Chondrocyte (in vitro differentiated cells): ENCODE results near the gene RPS27A. TPM values are rescaled to one million over a fixed set of nuclear protein-coding genes. Genes with fewer than 3 reads are reported as not detected.

Experiments used
- DNase-seq: peaks from one replicate; pipeline ENCODE4 v3.0.0; 2021; ENCODE audit warnings: mixed read lengths, low spot score
- H3K27ac Mint-ChIP-seq: one replicate; pipeline ENCODE4 v1.8.0; 2021; ENCODE audit warnings: mild to moderate bottlenecking, moderate library complexity, mixed read lengths; ENCODE audit not compliant: unreplicated experiment
- H3K27me3 Mint-ChIP-seq: 2 replicates; pipeline ENCODE4 v1.8.0; 2021; ENCODE audit warnings: low read depth, mixed read lengths
- H3K36me3 Mint-ChIP-seq: 2 replicates; pipeline ENCODE4 v1.8.0; 2021; ENCODE audit warnings: low read depth, mixed read lengths
- H3K4me1 Mint-ChIP-seq: 2 replicates; pipeline ENCODE4 v1.8.0; 2021; ENCODE audit warnings: low read depth, mild to moderate bottlenecking, mixed read lengths
- H3K4me3 Mint-ChIP-seq: one replicate; pipeline ENCODE4 v1.8.0; 2021; ENCODE audit warnings: mild to moderate bottlenecking, moderate library complexity, mixed read lengths; ENCODE audit not compliant: unreplicated experiment
- H3K9me3 Mint-ChIP-seq: 2 replicates; pipeline ENCODE4 v1.8.0; 2021; ENCODE audit warnings: low read depth, mixed read lengths
- total RNA-seq: library from RNA; stranded (reverse); gene quantifications from 3 replicates; pipeline ENCODE4 v1.2.1, GENCODE V29; 2021
- TF ChIP-seq, protein P1 (sequence below): fragments of 200-600 bp; sonication (generic); IDR thresholded peaks from 2 replicates; pipeline ENCODE4 v1.5.0; 2021; ENCODE audit warnings: antibody characterized with exemption, mild to moderate bottlenecking, moderate library complexity

The RPS27A gene
- total RNA-seq, 1 donor from 2014 or later, result 580 TPM

DNA sequence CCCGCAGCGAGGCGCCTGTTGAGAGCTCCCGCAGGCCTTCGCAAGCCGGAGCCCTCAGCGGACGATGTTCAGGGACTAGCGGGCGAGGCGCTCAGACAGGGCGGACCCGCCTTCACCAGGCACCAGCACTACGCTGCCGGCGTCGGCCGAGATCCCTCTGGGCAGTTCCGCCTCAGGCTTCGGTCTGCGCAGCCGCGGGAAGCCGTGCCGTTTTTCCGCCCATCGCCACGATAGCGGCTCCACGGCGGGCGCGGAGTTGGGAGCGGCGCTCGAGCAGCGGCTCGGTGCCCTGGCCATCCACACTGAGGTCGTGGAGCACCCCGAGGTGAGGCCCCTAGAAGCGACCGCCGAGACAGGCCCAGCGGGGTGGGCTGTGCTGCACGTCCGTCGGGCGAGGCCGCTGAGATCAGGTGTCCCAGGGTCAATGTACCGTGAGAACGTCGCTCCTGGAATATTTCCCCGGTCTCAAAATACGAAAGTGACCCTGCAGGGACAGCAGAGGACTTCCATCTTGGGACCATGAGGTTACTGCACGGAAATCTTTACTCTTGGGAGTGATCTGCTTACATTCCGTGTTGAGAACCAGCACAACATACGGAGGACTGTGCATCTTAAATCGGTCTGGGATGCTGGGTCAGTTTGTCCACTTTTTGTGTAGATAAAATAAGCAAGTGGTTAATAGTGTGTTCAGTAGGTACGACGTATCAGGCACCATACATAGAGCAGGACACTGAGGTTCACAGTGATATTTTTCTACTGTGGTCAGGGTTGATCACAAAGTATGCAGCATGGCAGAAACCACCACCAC lies 49.8 kb downstream of the RPS27A start:
- Mint-ChIP-seq H3K9me3 (no peaks in the 10 kb centered on the region), H3K4me1 (peaks cover 22% of the 10 kb centered on the region), H3K27ac (peak overlapping the region; percentile 98), H3K27me3 (peaks cover 5% of the 10 kb centered on the region), H3K4me3 (peak overlapping the region; percentile 89), H3K36me3 (peaks cover 7% of the 10 kb centered on the region)
- DNase-seq, result peak; percentile 97
- TF ChIP-seq, protein P1, sequence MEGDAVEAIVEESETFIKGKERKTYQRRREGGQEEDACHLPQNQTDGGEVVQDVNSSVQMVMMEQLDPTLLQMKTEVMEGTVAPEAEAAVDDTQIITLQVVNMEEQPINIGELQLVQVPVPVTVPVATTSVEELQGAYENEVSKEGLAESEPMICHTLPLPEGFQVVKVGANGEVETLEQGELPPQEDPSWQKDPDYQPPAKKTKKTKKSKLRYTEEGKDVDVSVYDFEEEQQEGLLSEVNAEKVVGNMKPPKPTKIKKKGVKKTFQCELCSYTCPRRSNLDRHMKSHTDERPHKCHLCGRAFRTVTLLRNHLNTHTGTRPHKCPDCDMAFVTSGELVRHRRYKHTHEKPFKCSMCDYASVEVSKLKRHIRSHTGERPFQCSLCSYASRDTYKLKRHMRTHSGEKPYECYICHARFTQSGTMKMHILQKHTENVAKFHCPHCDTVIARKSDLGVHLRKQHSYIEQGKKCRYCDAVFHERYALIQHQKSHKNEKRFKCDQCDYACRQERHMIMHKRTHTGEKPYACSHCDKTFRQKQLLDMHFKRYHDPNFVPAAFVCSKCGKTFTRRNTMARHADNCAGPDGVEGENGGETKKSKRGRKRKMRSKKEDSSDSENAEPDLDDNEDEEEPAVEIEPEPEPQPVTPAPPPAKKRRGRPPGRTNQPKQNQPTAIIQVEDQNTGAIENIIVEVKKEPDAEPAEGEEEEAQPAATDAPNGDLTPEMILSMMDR, result no peak

DNA sequence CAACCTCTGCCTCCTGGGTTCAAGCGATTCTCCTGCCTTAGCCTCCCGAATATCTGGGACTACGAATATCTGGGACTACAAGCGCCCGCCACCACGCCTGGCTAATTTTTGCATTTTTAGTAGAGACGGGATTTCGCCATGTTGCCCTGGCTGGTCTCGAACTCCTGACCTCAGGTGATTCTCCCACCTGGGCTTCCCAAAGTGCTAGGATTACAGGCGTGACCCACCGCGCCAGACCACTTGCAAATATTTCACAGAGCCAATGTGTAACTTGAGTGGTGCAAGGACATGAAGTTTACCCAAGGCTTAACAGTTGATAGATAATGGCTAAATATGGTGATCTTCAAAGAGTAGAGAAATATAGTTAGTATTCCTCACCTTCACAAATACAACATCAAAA lies 50.6 kb downstream of the RPS27A start:
- TF ChIP-seq, protein P1, result no peak
- no peak for DNase-seq
- peaks cover 5% of the 10 kb centered on the region for H3K27me3 Mint-ChIP-seq
- H3K4me1 Mint-ChIP-seq, result peaks cover 22% of the 10 kb centered on the region
- H3K9me3 Mint-ChIP-seq, result no peaks in the 10 kb centered on the region
- peak overlapping the region; percentile 89 for H3K4me3 Mint-ChIP-seq
- H3K27ac Mint-ChIP-seq, result peak overlapping the region; percentile 12
- H3K36me3 Mint-ChIP-seq, result peaks cover 7% of the 10 kb centered on the region

Other genes with a start within 250 kb of the RPS27A start
- 560 to 819 TPM (median 766 TPM) in 3 replicates for gene RTN4, start 182.2 kb upstream of the RPS27A start, total RNA-seq
- gene CLHC1, start 395 bp upstream of the RPS27A start, total RNA-seq, result 15.6 to 19.7 TPM (median 16.5 TPM) in 3 replicates
- 18.3 to 20.6 TPM (median 20.5 TPM) in 3 replicates for gene MTIF2, start 36.5 kb downstream of the RPS27A start, total RNA-seq
- 52.1 to 64.1 TPM (median 54.7 TPM) in 3 replicates for gene CCDC88A, start 187.2 kb downstream of the RPS27A start, total RNA-seq